H9 (cell line): Measurements from ENCODE around the gene POMGNT1. TPM values are rescaled to one million over a fixed set of nuclear protein-coding genes. Genes with fewer than 3 reads are reported as not detected.

ENCODE experiments used
- DNase-seq: peaks from one replicate; pipeline ENCODE4 v3.0.0-alpha.2; 2017
- H2AFZ ChIP-seq: one replicate; pipeline ENCODE4 v1.6.1; 2013; ENCODE audit warnings: mild to moderate bottlenecking, low read length, control low read depth, moderate library complexity
- H2AK5ac ChIP-seq: 2 replicates; pipeline ENCODE4 v1.6.1; 2013; ENCODE audit warnings: low read length, control low read depth, mixed read lengths; ENCODE audit not compliant: insufficient read length
- H2BK120ac ChIP-seq: one replicate; pipeline ENCODE4 v1.6.1; 2013; ENCODE audit warnings: low read depth, mild to moderate bottlenecking, low read length, control low read depth, inconsistent platforms; ENCODE audit not compliant: poor library complexity, severe bottlenecking
- H2BK12ac ChIP-seq: 2 replicates; pipeline ENCODE4 v1.6.1; 2013; ENCODE audit warnings: low read length, control low read depth, mixed read lengths, low read depth; ENCODE audit not compliant: insufficient read length
- H2BK15ac ChIP-seq: 2 replicates; pipeline ENCODE4 v1.6.1; 2013; ENCODE audit warnings: low read depth, low read length, control low read depth
- H2BK20ac ChIP-seq: one replicate; pipeline ENCODE4 v1.6.1; 2013; ENCODE audit warnings: low read depth, mild to moderate bottlenecking, low read length, control low read depth, inconsistent platforms; ENCODE audit not compliant: poor library complexity, severe bottlenecking
- H2BK5ac ChIP-seq: 2 replicates; pipeline ENCODE4 v1.6.1; 2013; ENCODE audit warnings: low read length, control low read depth, mixed read lengths; ENCODE audit not compliant: insufficient read length
- H3K14ac ChIP-seq: 2 replicates; pipeline ENCODE4 v1.6.1; 2013; ENCODE audit warnings: low read length, control low read depth; ENCODE audit not compliant: insufficient read depth
- H3K18ac ChIP-seq: 2 replicates; pipeline ENCODE4 v1.6.1; 2013; ENCODE audit warnings: low read depth, mild to moderate bottlenecking, mixed read lengths, low read length, control low read depth; ENCODE audit not compliant: insufficient read length
- H3K23ac ChIP-seq: 2 replicates; pipeline ENCODE4 v1.6.1; 2013; ENCODE audit warnings: low read length, control low read depth, mixed read lengths, low read depth; ENCODE audit not compliant: insufficient read length
- H3K23me2 ChIP-seq: 2 replicates; pipeline ENCODE4 v1.6.1; 2013; ENCODE audit warnings: low read depth, mild to moderate bottlenecking, mixed read lengths, low read length, control low read depth; ENCODE audit not compliant: insufficient read length, poor library complexity, severe bottlenecking
- H3K27ac ChIP-seq: 2 replicates; pipeline ENCODE4 v1.5.1; 2013; ENCODE audit warnings: low read length, control low read depth, mixed read lengths, low read depth; ENCODE audit not compliant: insufficient read length
- H3K27me3 ChIP-seq: 2 replicates; pipeline ENCODE4 v1.6.1; 2013; ENCODE audit warnings: low read length, control low read depth, inconsistent platforms; ENCODE audit not compliant: insufficient read depth
- H3K4ac ChIP-seq: 2 replicates; pipeline ENCODE4 v1.6.1; 2013; ENCODE audit warnings: low read depth, mild to moderate bottlenecking, control low read depth, inconsistent platforms, low read length, moderate library complexity
- H3K4me1 ChIP-seq: 2 replicates; pipeline ENCODE4 v1.6.1; 2013; ENCODE audit warnings: low read length, control low read depth, inconsistent platforms; ENCODE audit not compliant: insufficient read depth
- H3K4me2 ChIP-seq: 2 replicates; pipeline ENCODE4 v1.6.1; 2013; ENCODE audit warnings: low read length, control low read depth, mixed read lengths; ENCODE audit not compliant: insufficient read length, insufficient read depth
- H3K56ac ChIP-seq: 2 replicates; pipeline ENCODE4 v1.6.1; 2013; ENCODE audit warnings: low read depth, mild to moderate bottlenecking, mixed read lengths, low read length, control low read depth; ENCODE audit not compliant: insufficient read length
- H3K79me1 ChIP-seq: 2 replicates; pipeline ENCODE4 v1.6.1; 2013; ENCODE audit warnings: low read depth, mild to moderate bottlenecking, moderate library complexity, low read length, control low read depth, inconsistent platforms; ENCODE audit not compliant: insufficient read depth, poor library complexity, severe bottlenecking
- H3K79me2 ChIP-seq: 2 replicates; pipeline ENCODE4 v1.6.1; 2013; ENCODE audit warnings: low read length, control low read depth, inconsistent platforms; ENCODE audit not compliant: insufficient read depth
- H3K9ac ChIP-seq: 2 replicates; pipeline ENCODE4 v1.6.1; 2013; ENCODE audit warnings: low read length, control low read depth, mixed read lengths; ENCODE audit not compliant: insufficient read length; ENCODE audit errors: extremely low read depth
- H3K9me3 ChIP-seq: one replicate; pipeline ENCODE4 v1.6.1; 2013; ENCODE audit warnings: low read depth, low read length, inconsistent platforms; ENCODE audit not compliant: control insufficient read depth
- H3T11ph ChIP-seq: one replicate; pipeline ENCODE4 v1.6.1; 2013; ENCODE audit warnings: mild to moderate bottlenecking, low read length, control low read depth, inconsistent platforms
- H4K20me1 ChIP-seq: one replicate; pipeline ENCODE4 v1.6.1; 2013; ENCODE audit not compliant: control insufficient read depth, insufficient read length, insufficient read depth
- H4K5ac ChIP-seq: 2 replicates; pipeline ENCODE4 v1.6.1; 2013; ENCODE audit warnings: low read depth, mild to moderate bottlenecking, mixed read lengths, low read length, control low read depth; ENCODE audit not compliant: insufficient read length
- H4K8ac ChIP-seq: replicated peaks from 2 replicates; pipeline ENCODE4 v1.6.1; 2013; ENCODE audit warnings: low read length, control low read depth, mixed read lengths, low read depth; ENCODE audit not compliant: insufficient read length
- H4K91ac ChIP-seq: 2 replicates; pipeline ENCODE4 v1.6.1; 2013; ENCODE audit warnings: low read depth, mild to moderate bottlenecking, moderate library complexity, mixed read lengths, low read length, control low read depth; ENCODE audit not compliant: insufficient read length
- H3K27ac Mint-ChIP-seq, 3 experiments: 2 replicates in 2 of 3; 3 replicates in 1 of 3; pipeline ENCODE4 v1.8.0; 2020 to 2021; ENCODE audit warnings: mixed read lengths in 3 of 3, mild to moderate bottlenecking in 1 of 3, moderate library complexity in 1 of 3
- H3K27me3 Mint-ChIP-seq: 2 replicates; pipeline ENCODE4 v1.8.0; 2021; ENCODE audit warnings: low read depth, mild to moderate bottlenecking, moderate library complexity, mixed read lengths
- H3K36me3 Mint-ChIP-seq, 3 experiments: 2 replicates in 2 of 3; 3 replicates in 1 of 3; pipeline ENCODE4 v1.8.0; 2020 to 2021; ENCODE audit warnings: low read depth in 3 of 3, mixed read lengths in 3 of 3; ENCODE audit not compliant: insufficient read depth in 1 of 3
- H3K4me1 Mint-ChIP-seq, 2 experiments: 2 replicates each; pipeline ENCODE4 v1.8.0; 2020; ENCODE audit warnings: mixed read lengths in 2 of 2
- H3K4me3 Mint-ChIP-seq, 2 experiments: 2 replicates in 1 of 2; 3 replicates in 1 of 2; pipeline ENCODE4 v1.8.0; 2020 to 2021; ENCODE audit warnings: mild to moderate bottlenecking in 2 of 2, mixed read lengths in 2 of 2, moderate library complexity in 1 of 2
- H3K9me3 Mint-ChIP-seq, 2 experiments: 2 replicates in 1 of 2; 3 replicates in 1 of 2; pipeline ENCODE4 v1.8.0; 2020; ENCODE audit warnings: mild to moderate bottlenecking in 2 of 2, mixed read lengths in 2 of 2, moderate library complexity in 1 of 2
- WGBS: extraction: QIAGEN DNeasy Blood & Tissue Kit; methylation state at CpG from one replicate; pipeline ENCODE4 v1.1.7; 2013; ENCODE audit warnings: missing lambda C conversion rate, low lambda C conversion rate, mixed read lengths; ENCODE audit not compliant: insufficient read length; ENCODE audit errors: extremely low coverage; 5-methylcytosine and 5-hydroxymethylcytosine counted together
- total RNA-seq: library from RNA; stranded (reverse); gene quantifications from 2 replicates; pipeline ENCODE4 v1.2.1, GENCODE V29; 2021
- TF ChIP-seq, protein P1 (sequence below): fragments of 200-600 bp; sonication (generic); conservative IDR thresholded peaks from 3 replicates; pipeline ENCODE4 v1.8.0; 2021; ENCODE audit warnings: antibody characterized with exemption, mild to moderate bottlenecking

Gene POMGNT1
- total RNA-seq, 1 experiment from 2014 or later: 62.6 TPM

GRCh38 chr1:46183079-46183847 is 15.0 kb downstream of the POMGNT1 start:
- Histone ChIP-seq H3K9me3 (no peaks in the 10 kb centered on the region), H3K18ac (no peak overlapping the region), H3K23me2 (no peaks in the 10 kb centered on the region), H3K27me3 (no peaks in the 10 kb centered on the region; the same call in 1 of the 2 replicates), H3K4me2 (no peak overlapping the region), H2BK20ac (no peak overlapping the region), H4K5ac (no peak overlapping the region), H4K8ac (no peak overlapping the region), H2BK15ac (no peak overlapping the region), H3K23ac (no peak overlapping the region), H3K56ac (no peak overlapping the region), H4K20me1 (no peaks in the 10 kb centered on the region), H3K79me2 (no peaks in the 10 kb centered on the region), H2BK5ac (no peak overlapping the region), H2AFZ (no peak overlapping the region), H2AK5ac (no peak overlapping the region), H3K4ac (no peak overlapping the region), H2BK12ac (no peak overlapping the region), H3K27ac (no peak overlapping the region), H2BK120ac (no peak overlapping the region), H3T11ph (no peak overlapping the region), H3K4me1 (peaks cover 4% of the 10 kb centered on the region; the same call in 1 of the 2 replicates), H4K91ac (no peak overlapping the region), H3K14ac (no peak overlapping the region), H3K9ac (no peak overlapping the region), H3K79me1 (no peaks in the 10 kb centered on the region)
- H3K4me3 Mint-ChIP-seq: no peak overlapping the region
- peak; percentile 49 for DNase-seq
- H3K9me3 Mint-ChIP-seq: no peaks in the 10 kb centered on the region; a peak in 1 of 5 replicates
- no CpG with 5 or more reads among the region's 8 CpGs for WGBS
- peaks cover 5% of the 10 kb centered on the region for H3K27me3 Mint-ChIP-seq
- H3K4me1 Mint-ChIP-seq: peaks cover 7 to 10% of the 10 kb centered on the region in 2 experiments; a peak in 3 of 4 replicates
- TF ChIP-seq, protein P1, sequence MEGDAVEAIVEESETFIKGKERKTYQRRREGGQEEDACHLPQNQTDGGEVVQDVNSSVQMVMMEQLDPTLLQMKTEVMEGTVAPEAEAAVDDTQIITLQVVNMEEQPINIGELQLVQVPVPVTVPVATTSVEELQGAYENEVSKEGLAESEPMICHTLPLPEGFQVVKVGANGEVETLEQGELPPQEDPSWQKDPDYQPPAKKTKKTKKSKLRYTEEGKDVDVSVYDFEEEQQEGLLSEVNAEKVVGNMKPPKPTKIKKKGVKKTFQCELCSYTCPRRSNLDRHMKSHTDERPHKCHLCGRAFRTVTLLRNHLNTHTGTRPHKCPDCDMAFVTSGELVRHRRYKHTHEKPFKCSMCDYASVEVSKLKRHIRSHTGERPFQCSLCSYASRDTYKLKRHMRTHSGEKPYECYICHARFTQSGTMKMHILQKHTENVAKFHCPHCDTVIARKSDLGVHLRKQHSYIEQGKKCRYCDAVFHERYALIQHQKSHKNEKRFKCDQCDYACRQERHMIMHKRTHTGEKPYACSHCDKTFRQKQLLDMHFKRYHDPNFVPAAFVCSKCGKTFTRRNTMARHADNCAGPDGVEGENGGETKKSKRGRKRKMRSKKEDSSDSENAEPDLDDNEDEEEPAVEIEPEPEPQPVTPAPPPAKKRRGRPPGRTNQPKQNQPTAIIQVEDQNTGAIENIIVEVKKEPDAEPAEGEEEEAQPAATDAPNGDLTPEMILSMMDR: no peak
- H3K27ac Mint-ChIP-seq: no peak overlapping the region; a peak in 1 of 7 replicates
- peaks cover 5 to 13% (median 10%) of the 10 kb centered on the region in 3 experiments; a peak in 6 of 7 replicates for H3K36me3 Mint-ChIP-seq
